COLO668 (cell line): Measurements from ENCODE around the gene LHFPL2.
A peak's percentile ranks its signal among the peaks of the same experiment; 100 is the strongest.

ENCODE experiments used
- DNase-seq: peaks from one replicate; lab custom pipeline; 2025; ENCODE audit not compliant: unreplicated experiment; lab: John Stamatoyannopoulos, UW

Gene LHFPL2

GRCh38 chr5:78547183-78547582 is 101.4 kb downstream of the LHFPL2 start:
- no peak for DNase-seq

- DNase-seq: no peak
Measured at GRCh38 chr5:78546276-78546996, 102.1 kb downstream of the LHFPL2 start.

GRCh38 chr5:78545406-78545805 is 103.2 kb downstream of the LHFPL2 start:
- no peak for DNase-seq

- no peak for DNase-seq
Measured at GRCh38 chr5:78544561-78545201, 103.9 kb downstream of the LHFPL2 start.

GRCh38 chr5:78543916-78544315 is 104.7 kb downstream of the LHFPL2 start:
- DNase-seq: no peak

GRCh38 chr5:78543292-78543691 is 105.3 kb downstream of the LHFPL2 start:
- no peak for DNase-seq

- no peak for DNase-seq
Measured at GRCh38 chr5:78542321-78542840, 106.2 kb downstream of the LHFPL2 start.

- no peak for DNase-seq
Measured at GRCh38 chr5:78541086-78541654, 107.4 kb downstream of the LHFPL2 start.

GRCh38 chr5:78540335-78541085 is 108.1 kb downstream of the LHFPL2 start:
- DNase-seq: no peak

- peak; percentile 23 for DNase-seq
Measured at GRCh38 chr5:78538240-78538850, 110.2 kb downstream of the LHFPL2 start.

- peak; percentile 15 for DNase-seq
Measured at GRCh38 chr5:78537821-78538220, 110.8 kb downstream of the LHFPL2 start.

- no peak for DNase-seq
Measured at GRCh38 chr5:78537411-78537810, 111.2 kb downstream of the LHFPL2 start.

GRCh38 chr5:78536661-78537196 is 111.8 kb downstream of the LHFPL2 start:
- no peak for DNase-seq

GRCh38 chr5:78534905-78535200 is 113.7 kb downstream of the LHFPL2 start:
- no peak for DNase-seq

GRCh38 chr5:78534148-78534904 is 114.2 kb downstream of the LHFPL2 start:
- DNase-seq: no peak

GRCh38 chr5:78533356-78533755 is 115.2 kb downstream of the LHFPL2 start:
- DNase-seq: no peak

GRCh38 chr5:78530342-78531096 is 118.1 kb downstream of the LHFPL2 start:
- DNase-seq: no peak

GRCh38 chr5:78527925-78528324 is 120.6 kb downstream of the LHFPL2 start:
- DNase-seq: no peak

GRCh38 chr5:78527054-78527859 is 121.3 kb downstream of the LHFPL2 start:
- no peak for DNase-seq
